Activated T-helper 2 cell treated with anti-CD3 and anti-CD28 coated beads, Interferon-gamma antibody, Interleukin-2, Interleukin-4, amounts not matched to agents 10 μg/mL and 5 μg/mL and 100 μg/mL, durations not matched to agents 14 hours and 24 hours and 36 hours (primary cell): ENCODE measurements around the gene TNFRSF18. TPM values are rescaled to one million over a fixed set of nuclear protein-coding genes. Genes with fewer than 3 reads are reported as not detected.

Source experiments
- DNase-seq: peaks from one replicate; pipeline ENCODE4 v3.0.0; 2021; ENCODE audit warnings: low spot score
- H3K27ac Mint-ChIP-seq: one replicate; pipeline ENCODE4 v1.8.0; 2021; ENCODE audit warnings: mixed read lengths
- H3K27me3 Mint-ChIP-seq: one replicate; pipeline ENCODE4 v1.8.0; 2021; ENCODE audit warnings: low read depth, mixed read lengths
- H3K36me3 Mint-ChIP-seq: one replicate; pipeline ENCODE4 v1.8.0; 2021; ENCODE audit warnings: low read depth, mixed read lengths
- H3K4me1 Mint-ChIP-seq: one replicate; pipeline ENCODE4 v1.8.0; 2021; ENCODE audit warnings: low read depth, mixed read lengths
- H3K4me3 Mint-ChIP-seq: one replicate; pipeline ENCODE4 v1.8.0; 2021; ENCODE audit warnings: low read depth, mild to moderate bottlenecking, moderate library complexity, mixed read lengths
- H3K9me3 Mint-ChIP-seq: one replicate; pipeline ENCODE4 v1.8.0; 2021; ENCODE audit warnings: mixed read lengths
- intact Hi-C: fragments of 100-400 bp; cut with micrococcal nuclease; formaldehyde crosslinking; loops from one replicate; pipeline ENCODE4 v1.15.1; 2023
- total RNA-seq: library from RNA; stranded (reverse); gene quantifications from 2 replicates; pipeline ENCODE4 v1.2.3, GENCODE V29; 2022

Gene TNFRSF18
- total RNA-seq, 1 donor from 2014 or later, result 219 TPM

DNA sequence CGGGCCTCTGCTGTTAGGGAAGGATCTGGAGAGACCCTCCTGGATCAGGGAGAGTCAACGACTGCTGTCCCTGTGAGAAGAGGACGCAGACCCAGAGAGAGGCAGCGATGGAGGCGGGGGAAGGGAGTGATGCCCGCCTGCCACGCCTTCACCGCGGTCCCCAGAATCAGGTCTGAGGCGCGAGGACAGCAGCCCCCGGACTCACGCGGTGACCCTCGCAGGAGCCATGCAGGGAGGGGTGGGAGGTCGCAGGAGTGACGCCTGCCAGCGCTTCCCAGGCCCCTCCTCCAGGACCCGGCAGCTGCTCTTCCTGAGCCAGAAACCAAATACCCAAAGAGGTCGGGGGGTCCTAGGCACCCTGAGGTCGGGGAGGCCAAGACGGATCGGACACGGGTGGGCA, 13.8 kb upstream of the TNFRSF18 start:
- DNase-seq, result no peak
- H3K27me3 Mint-ChIP-seq, result no peaks in the 10 kb centered on the region
- H3K4me3 Mint-ChIP-seq, result no peak overlapping the region
- no peaks in the 10 kb centered on the region for H3K9me3 Mint-ChIP-seq
- peaks cover 23% of the 10 kb centered on the region for H3K4me1 Mint-ChIP-seq
- peaks cover 74% of the 10 kb centered on the region for H3K36me3 Mint-ChIP-seq
- H3K27ac Mint-ChIP-seq, result peak overlapping the region; percentile 76
- intact Hi-C loops, result no loop called here

GRCh38 chr1:1219341-1219740, 12.9 kb upstream of the TNFRSF18 start:
- H3K9me3 Mint-ChIP-seq, result no peaks in the 10 kb centered on the region
- H3K27me3 Mint-ChIP-seq, result no peaks in the 10 kb centered on the region
- intact Hi-C loops, result no loop called here
- peaks cover 74% of the 10 kb centered on the region for H3K36me3 Mint-ChIP-seq
- peaks cover 29% of the 10 kb centered on the region for H3K4me1 Mint-ChIP-seq
- peak overlapping the region; percentile 76 for H3K27ac Mint-ChIP-seq
- no peak for DNase-seq
- no peak overlapping the region for H3K4me3 Mint-ChIP-seq

DNA sequence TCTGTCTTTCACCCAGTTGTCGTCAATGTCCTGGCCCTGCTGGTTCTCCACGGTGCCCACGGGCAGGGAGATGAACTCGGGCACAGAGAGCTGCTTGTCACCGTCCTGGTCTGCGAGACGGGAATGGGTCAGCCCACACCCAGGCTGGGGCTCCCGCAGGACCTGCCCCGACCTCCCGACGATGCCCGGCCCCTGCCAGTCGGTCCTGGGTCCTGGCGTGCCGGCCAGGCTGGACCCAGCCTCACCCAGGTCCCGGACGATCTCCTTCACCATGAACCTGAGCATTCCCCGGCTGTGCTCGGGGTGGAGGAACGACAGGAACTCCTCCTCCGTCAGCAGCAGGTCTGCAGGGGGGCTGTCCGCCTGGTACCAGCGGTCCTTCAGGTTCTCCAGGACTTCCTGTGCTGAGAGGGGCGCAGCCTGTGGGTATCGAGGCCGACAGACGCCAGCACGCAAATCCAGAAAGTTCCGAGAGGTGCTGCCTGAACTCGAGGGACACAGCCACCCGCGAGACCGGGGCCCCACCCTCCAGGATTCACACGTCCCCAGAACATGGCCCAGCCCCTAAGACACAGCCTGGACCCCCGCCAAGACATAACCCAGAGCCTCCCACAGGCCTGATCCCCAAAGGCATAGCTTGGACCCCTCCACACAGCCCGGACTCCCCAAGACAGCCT, 12.3 kb upstream of the TNFRSF18 start:
- no peak for DNase-seq
- Mint-ChIP-seq H3K9me3 (no peaks in the 10 kb centered on the region), H3K4me3 (no peak overlapping the region), H3K27ac (peak overlapping the region; percentile 57), H3K36me3 (peaks cover 74% of the 10 kb centered on the region), H3K27me3 (no peaks in the 10 kb centered on the region), H3K4me1 (peaks cover 32% of the 10 kb centered on the region)
- intact Hi-C loops, result no loop called here

DNA sequence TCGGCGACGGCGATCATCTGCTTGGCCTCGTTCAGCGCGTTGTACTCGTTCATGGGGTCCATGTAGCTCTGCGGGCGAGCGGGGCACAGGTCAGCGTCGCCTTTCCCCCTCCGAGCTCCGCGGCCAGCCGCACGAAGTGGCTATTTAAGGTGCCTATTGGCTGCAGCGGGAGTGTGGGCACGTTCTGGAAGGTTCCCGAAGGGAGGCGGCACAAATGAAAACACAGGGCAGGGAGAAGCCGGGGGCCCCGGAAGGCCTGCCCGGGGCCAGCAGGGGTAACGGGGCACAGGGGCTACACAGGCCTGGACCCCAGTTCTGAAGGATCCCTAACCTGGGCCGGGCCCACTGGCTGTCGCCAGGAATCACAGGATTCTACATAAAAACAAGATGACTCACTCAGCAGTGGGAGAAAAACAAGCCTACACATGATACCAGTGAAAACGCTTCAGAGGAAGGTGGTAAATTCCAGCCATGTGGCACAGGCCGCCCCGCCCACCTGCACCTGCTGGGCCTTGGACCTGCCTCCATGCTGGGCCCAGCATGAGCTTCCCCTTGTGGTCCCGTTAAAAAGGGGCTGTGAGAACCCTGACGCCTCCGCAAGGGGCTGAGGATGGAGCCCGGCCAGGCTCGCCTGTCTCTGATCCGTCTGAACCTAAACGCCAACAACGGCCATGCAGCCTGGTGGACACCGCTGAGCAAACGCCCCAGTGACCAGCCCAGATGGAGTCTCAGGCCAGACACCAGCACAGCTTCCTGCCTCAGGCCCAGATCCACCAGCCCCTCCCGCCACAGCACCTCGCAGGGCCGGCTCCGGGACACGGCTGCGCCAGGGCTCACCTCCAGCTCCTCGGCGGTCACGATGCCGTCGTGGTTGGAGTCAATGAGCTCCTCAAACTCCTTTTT, 11.5 kb upstream of the TNFRSF18 start:
- Mint-ChIP-seq H3K9me3 (no peaks in the 10 kb centered on the region), H3K4me1 (peaks cover 32% of the 10 kb centered on the region), H3K36me3 (peaks cover 68% of the 10 kb centered on the region), H3K27me3 (no peaks in the 10 kb centered on the region), H3K27ac (peak overlapping the region; percentile 73), H3K4me3 (peak overlapping the region; percentile 5)
- no peak for DNase-seq
- intact Hi-C loops, result no loop called here

DNA sequence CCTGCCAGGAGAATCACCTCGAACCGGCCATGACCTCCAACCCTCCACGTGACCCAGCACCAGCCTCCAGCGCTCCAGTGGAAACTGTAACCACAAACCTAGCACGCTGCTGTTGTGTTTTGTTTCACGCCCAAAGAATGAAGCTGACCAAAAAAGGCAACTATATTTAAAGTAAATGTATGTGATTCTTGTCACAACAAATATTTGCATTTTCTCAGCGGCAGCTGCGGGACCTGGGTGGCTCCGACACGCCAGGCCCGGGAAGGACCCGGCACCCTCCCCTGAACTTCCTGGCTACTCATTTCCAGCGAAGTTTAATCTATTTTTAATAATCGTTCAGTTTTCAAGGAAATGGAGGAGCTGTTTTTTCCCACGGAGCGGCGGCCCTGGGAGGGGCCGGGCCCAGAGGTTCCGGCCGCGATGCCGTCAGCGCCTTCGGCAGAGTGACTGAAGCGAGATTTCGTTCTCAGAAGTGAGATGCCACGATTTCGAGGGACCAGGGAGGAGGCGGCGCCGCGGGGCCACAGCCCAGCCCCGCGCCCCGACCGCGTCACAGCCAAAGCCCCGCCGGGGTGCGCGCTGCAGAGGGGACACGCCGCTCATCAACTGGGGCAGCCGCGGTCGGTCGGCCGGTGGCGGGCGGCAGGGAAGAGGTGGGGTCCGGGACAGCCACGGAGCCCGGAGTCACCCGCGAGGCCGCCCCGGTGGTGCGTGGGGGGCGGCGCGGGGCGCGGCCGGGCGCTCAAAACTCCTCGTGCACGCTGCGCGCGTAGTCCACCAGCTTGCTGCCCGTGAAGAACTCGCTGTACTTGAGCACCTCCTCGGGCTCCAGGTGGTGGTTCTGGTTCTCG, 10.6 kb upstream of the TNFRSF18 start:
- no peak for DNase-seq
- peaks cover 66% of the 10 kb centered on the region for H3K36me3 Mint-ChIP-seq
- H3K4me3 Mint-ChIP-seq, result peak overlapping the region; percentile 62
- H3K27ac Mint-ChIP-seq, result peak overlapping the region; percentile 90
- no peaks in the 10 kb centered on the region for H3K9me3 Mint-ChIP-seq
- peaks cover 32% of the 10 kb centered on the region for H3K4me1 Mint-ChIP-seq
- H3K27me3 Mint-ChIP-seq, result no peaks in the 10 kb centered on the region
- intact Hi-C loops, result no loop called here

- no peaks in the 10 kb centered on the region for H3K27me3 Mint-ChIP-seq
- H3K4me3 Mint-ChIP-seq, result peak overlapping the region; percentile 62
- peak overlapping the region; percentile 90 for H3K27ac Mint-ChIP-seq
- peaks cover 32% of the 10 kb centered on the region for H3K4me1 Mint-ChIP-seq
- no peaks in the 10 kb centered on the region for H3K9me3 Mint-ChIP-seq
- no peak for DNase-seq
- peaks cover 62% of the 10 kb centered on the region for H3K36me3 Mint-ChIP-seq
- intact Hi-C loops, result loop anchor here (2.0 kb wide), 1 partner anchor 15 kb away; no protein-coding TSS in a partner anchor
Measured at GRCh38 chr1:1215881-1216605, 9.7 kb upstream of the TNFRSF18 start.

- Mint-ChIP-seq H3K4me3 (peak overlapping the region; percentile 75), H3K4me1 (peaks cover 33% of the 10 kb centered on the region), H3K9me3 (no peaks in the 10 kb centered on the region), H3K27ac (peak overlapping the region; percentile 60), H3K27me3 (no peaks in the 10 kb centered on the region), H3K36me3 (peaks cover 61% of the 10 kb centered on the region)
- intact Hi-C loops, result loop anchor here (2.0 kb wide), 1 partner anchor 16 kb away; no protein-coding TSS in a partner anchor
- no peak for DNase-seq
Measured at GRCh38 chr1:1215080-1215676, 8.8 kb upstream of the TNFRSF18 start.

GRCh38 chr1:1213345-1214265, 7.2 kb upstream of the TNFRSF18 start, which contains the start of gene TNFRSF4:
Gene TNFRSF4 (minus strand): TSS chr1:1214153. CDS start chr1:1214127, 26 bp downstream.
- Mint-ChIP-seq H3K27me3 (no peaks in the 10 kb centered on the region), H3K36me3 (peaks cover 59% of the 10 kb centered on the region), H3K9me3 (no peaks in the 10 kb centered on the region), H3K4me1 (peaks cover 37% of the 10 kb centered on the region), H3K27ac (peak within 1 kb of the TSS; percentile 81), H3K4me3 (peak within 1 kb of the TSS; percentile 77)
- DNase-seq, result no peak
- intact Hi-C loops, result loop anchor here (2.0 kb wide), 1 partner anchor 17 kb away; no protein-coding TSS in a partner anchor

DNA sequence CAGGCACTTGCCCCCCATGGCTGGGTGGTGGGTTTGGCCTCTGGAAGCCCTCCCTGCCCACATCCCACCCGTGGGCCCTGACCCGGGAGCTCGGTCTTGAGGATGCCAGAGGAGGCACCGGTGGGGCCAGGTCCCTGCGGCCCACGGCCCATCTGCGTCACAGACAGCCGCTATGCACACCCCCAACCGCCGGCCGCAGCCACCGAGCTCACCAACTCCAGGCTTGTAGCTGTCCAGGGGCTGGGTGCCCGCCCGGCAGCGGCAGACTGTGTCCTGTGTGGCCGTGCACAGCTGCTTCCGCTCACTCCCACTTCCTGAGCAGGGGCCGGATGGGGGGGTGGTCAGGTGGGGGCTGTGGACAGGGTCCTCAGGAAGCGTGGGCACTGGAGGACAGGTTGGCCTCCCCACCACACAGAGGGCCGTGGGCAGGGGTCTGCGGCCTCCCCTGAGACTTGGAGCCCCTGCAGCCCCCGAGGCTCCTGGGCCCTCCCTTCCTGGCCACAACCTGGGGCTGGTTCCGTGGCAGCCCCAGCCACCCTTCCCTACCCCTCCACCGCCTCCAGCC, 6.5 kb upstream of the TNFRSF18 start:
- intact Hi-C loops, result no loop called here
- DNase-seq, result no peak
- Mint-ChIP-seq H3K27me3 (no peaks in the 10 kb centered on the region), H3K9me3 (no peaks in the 10 kb centered on the region), H3K4me1 (peaks cover 37% of the 10 kb centered on the region), H3K4me3 (peak overlapping the region; percentile 77), H3K36me3 (peaks cover 56% of the 10 kb centered on the region), H3K27ac (no peak overlapping the region)

DNA sequence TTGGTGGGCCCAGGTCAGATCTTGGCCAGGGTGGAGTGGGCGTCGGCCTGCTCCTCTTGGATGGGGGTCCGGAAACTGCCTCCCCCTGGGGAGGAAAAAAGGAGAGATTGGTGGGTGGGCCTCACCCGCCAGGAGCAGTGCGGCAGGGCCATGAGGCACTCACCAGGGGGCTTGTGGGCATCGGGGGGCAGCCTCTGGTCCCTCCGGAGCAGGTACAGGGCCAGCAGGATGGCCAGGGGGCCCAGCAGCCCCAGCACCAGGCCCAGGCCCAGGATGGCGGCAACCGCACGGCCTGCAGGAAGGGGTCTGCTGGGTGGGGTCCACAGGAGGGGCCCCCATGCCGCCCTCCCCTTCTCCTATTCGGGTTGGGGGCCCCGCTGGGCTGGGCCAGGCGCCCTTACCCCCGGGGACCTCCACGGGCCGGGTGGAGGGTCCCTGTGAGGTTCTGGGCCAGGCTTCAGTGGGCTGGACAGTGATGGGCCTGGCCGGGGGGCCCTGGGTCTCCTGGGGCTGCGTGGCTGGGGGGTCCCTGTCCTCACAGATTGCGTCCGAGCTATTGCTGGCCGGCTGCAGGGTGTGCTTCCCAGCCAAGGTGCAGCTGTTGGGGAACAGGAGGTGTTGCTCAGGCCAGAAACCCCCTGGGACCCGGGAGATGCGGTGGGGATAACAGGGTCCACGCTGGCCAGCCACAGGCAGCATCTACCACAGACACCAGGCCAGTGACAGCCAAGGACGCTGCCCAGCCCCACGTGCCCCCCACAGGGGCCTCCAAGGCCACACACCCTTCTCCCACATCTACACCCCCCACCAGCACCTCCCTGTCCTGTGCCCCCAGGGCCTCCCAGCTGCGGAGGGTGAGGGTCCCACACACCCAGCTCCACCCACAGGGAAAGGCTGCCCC, 5.4 kb upstream of the TNFRSF18 start:
- intact Hi-C loops, result no loop called here
- Mint-ChIP-seq H3K36me3 (peaks cover 48% of the 10 kb centered on the region), H3K27me3 (no peaks in the 10 kb centered on the region), H3K27ac (peak overlapping the region; percentile 28), H3K4me1 (peaks cover 34% of the 10 kb centered on the region), H3K9me3 (no peaks in the 10 kb centered on the region), H3K4me3 (peak overlapping the region; percentile 71)
- no peak for DNase-seq
